Ammon's horn (tissue), 1 donor: Measurements from ENCODE around the gene PTPN7.
"Not testable (repeated sequence)": the region's sequence is repeated elsewhere in the genome, so short reads cannot be mapped to it uniquely, and the experiment has no call there.

Experiments
- DNase-seq: peaks from one replicate; pipeline ENCODE4 v3.0.0-alpha.2; 2016; ENCODE audit warnings: low spot score

PTPN7 gene

GRCh38 chr1:202152399-202152798 is 8.0 kb downstream of the PTPN7 start:
- no peak for DNase-seq

GRCh38 chr1:202151045-202151444 is 9.4 kb downstream of the PTPN7 start:
- no peak for DNase-seq

DNA sequence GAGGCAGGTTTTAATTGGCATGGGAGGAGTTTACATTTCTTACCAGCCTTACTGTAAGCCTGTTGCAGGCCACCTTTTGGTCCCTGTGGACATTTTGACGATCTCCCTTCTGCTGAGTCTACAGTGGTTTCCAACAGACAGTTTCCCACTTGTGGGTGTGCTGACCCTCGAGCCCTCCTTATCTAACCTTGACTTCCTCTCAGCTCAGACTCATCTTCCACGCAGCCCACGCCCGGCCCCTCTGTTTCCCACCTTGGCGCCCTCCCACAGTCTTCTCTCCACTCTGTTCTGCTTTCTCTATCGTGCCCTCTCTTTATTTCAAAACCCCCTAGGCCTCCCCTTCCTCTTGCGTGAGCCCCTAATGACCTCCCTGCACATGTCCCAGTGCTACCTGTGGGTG is 9.8 kb downstream of the PTPN7 start:
- DNase-seq = no peak

GRCh38 chr1:202150187-202150586 is 10.2 kb downstream of the PTPN7 start:
- no peak for DNase-seq

DNA sequence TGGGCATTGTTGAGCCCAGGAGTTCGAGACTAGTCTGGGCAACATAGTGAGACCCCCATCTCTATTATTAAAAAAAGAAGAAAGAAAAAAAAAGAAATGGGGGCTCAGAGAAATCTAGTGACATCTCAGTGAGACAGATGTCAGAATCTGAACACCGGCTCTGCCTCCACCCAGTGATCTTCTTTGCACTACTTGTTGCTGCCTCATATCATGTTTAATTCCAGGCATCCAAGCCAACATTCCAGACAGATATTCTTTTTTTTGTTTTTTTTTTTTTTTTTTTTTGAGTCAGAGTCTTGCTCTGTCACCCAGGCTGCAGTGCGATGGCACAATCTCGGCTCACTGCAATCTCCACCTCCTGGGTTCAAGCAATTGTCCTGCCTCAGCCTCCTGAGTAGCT is 10.8 kb downstream of the PTPN7 start:
- no peak for DNase-seq

GRCh38 chr1:202148391-202148790 is 12.0 kb downstream of the PTPN7 start:
- no peak for DNase-seq

DNA sequence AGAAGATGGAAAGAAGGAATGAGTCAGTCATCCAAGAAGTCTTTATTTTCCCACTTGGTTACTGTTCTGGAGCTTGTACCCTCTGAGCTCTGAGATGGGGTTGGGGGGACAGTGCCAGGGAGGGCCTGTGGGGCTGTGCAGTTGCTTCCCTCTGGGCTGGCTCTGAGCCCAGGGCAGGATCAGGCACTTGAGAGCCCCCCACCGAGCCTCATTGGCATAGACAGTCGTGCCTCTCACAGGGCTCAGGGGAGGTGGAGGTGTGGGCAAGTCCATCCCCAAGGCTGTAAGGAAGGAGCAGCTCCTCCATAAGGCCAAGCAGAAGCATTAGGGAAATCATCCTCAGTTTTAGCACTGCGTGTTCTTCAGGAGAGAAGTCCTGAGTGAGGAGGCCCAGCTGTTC is 13.4 kb downstream of the PTPN7 start:
- DNase-seq = no peak

DNA sequence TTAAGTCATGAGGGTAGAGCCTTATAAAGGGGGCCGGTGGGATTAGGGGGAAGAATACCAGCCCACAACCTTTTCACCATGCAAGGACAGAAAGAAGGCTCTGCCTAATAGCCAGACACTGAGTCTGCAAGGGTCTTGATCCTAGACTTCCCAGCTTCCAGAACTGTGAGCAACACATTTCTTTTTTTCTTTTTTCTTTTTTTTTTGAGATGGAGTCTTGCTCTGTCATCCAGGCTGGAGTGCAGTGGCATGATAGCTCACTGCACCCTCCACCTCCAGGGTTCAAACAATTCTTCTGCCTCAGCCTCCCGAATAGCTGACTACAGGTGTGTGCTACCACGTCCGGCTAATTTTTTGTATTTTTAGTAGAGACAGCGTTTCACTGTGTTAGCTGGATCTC is 14.1 kb downstream of the PTPN7 start:
- no peak for DNase-seq

DNA sequence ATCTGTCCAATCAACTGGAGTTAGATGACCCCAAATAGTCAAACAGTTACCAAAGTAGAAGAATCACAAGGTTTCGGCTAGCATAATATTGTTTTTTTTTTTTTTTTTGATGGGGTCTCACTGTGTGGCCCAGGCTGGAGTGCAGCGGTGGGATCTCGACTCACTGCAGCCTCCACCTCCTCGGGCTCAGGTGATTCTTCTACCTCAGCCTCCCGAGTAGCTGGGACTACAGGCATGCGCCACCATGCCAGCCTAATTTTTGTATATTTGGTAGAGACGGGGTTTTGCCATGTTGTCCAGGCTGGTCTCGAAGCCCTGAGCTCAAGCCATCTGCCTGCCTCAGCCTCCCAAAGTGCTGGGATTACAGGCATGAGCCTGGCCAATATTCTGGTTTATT is 14.7 kb downstream of the PTPN7 start:
- DNase-seq = not testable (repeated sequence)

DNA sequence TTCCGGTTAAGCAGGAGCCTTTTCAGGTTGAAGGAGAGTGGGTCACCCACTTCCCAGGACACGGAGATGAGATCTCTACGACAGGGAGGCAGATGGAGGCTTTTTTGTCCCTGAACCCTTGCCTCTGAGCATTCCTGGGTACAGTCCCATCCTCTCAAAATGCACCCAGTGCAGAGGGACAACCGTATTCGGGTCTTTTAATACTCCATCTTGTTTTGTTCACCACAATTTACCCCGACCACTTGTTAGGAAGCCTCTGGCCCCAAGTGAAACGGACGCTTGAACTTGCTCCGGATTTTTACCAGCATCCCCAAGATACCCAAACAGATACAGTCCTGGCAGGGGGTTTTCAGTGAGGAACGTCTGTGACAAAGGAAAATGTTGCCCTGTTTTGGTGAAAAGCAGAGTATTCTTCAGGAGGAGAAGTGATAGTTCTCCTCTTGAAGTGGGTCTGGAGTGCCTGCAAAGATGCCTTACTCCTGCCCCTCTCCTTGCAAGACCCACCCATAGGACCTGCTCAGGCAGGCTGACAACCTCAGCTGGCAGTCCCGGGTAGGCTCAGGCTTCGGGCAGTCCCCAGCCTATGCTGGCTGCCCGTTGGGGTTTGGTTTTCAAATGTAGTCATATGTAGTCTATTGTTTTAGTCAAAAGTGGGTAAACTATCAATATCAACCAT is 15.2 kb downstream of the PTPN7 start:
- no peak for DNase-seq

DNA sequence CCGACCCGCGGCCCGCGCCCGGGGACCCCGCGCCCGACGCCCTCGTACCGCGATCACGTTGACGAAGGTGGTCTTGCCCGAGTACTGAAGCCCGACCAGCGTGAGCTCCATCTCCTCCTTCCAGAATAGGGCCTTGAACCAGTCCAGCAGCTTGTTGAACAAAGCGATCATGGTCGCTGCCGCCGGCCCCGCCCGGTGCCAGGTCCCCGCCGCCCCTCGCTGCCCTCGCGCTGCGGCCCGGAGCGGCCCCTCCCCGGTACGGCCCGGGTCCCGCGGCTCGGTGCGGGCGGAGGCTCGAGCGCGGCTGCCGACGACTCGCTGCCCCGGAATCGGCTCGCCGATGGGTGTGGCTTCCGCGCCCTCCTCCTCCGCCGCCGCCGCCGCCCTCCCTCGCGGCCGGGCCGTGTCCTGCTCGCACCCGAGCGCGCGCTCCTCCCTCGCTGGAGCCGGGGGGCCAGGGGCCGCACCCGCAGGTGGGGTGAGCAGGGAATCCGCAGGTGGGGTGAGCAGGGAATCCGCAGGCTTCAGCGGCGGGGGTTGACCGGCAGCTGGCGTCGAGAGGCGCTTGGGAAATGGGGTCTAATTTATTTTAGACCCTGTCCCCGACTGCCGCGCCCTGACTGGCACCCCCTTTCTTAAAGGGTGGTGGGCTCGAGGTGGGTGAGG is 15.9 kb downstream of the PTPN7 start, which contains the start of gene ARL8A:
TSS of gene ARL8A (minus strand) at position 336 of the 666 bp plus-strand sequence. CDS start at position 171, 165 bp downstream.
- DNase-seq = peak; percentile 82

GRCh38 chr1:202143768-202144401 is 16.5 kb downstream of the PTPN7 start:
- DNase-seq = no peak

DNA sequence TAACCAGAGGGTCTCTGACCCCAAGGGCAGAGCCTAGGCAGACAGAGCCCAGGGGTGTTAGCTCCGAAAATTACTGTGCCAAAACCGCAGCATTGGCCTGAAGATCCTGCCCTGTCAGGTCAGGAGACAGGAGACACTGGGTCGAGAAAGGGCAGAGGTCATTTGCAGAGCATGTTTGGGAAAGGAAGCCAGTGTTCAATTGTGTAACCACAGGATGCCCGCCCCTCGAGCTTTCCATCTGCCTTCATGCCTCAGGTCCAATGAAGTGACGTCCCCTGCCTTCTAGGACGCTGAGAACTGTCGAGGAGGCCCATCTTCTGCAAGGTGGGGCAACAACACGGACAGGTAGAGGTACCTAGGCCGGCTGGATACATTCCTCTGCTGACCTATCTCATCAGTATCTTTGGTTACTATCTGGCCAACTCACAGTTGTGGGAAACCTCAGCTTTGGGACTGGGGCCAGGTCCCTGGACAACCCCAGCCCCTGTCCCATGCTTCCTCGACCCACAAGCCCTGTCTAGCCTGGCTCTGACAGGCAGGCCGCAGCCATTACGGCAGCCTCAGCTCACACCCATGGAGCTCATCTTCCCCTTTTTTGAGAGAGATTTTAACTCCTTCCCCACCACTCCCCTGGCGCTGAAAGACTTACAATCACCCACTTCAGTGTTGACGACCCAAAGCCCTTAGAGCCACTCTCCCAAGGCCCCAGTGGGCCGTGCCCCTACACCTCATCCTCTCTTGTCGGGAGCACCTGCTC is 17.2 kb downstream of the PTPN7 start:
- DNase-seq = peak; percentile 60

- not testable (repeated sequence) for DNase-seq
Measured at GRCh38 chr1:202141468-202141867, 18.9 kb downstream of the PTPN7 start.

GRCh38 chr1:202140833-202141232 is 19.6 kb downstream of the PTPN7 start:
- DNase-seq = no peak

DNA sequence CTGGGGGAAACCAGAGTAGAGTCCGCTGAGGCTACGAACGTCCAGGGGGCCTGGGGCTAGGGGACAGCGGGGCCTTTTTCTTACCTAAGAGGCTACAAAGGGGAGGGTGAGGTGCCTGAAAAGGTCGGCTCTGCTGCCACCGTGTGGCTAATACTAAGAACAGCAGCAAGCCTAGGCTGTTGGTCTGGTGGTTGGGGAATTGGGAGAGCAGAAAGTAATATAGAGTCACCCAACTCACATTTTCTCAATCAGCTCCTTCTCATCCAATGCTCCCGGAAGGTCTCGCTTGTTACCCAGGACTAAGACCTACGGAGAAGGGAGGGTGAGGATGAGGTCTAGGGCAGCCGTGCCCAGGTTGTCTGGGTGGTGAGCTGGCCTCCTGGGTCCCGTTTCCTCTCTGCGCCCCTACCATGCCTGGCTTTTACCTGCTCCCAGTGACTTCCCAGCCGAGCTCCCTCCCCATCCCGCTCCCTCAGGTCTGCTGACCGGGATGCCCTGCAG is 25.1 kb downstream of the PTPN7 start:
- peak; percentile 91 for DNase-seq

DNA sequence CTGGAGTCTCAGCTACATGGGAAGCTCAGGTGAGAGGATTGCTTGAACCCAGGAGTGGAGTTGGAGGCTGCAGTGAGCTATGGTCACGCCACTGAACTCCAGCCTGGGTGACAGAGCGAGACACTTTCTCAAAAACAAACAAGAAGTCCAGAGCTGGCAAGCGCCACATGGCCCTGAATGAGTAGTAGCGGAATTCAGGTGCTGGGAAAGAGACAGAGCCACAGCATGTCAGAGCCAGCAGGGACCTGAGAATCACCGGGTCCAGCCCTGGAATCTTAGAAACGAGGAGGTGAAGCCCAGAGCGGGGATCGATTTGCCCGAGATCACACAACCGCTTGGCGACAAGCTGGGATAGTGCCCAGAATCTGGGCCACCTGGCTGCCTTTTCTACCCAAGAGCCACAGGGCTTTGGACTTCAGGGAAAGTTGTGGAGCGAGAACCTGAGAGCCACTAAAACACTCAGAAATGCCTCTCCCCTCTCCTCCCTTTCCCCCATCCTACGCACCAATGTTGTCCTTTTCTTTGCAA is 25.7 kb downstream of the PTPN7 start:
- no peak for DNase-seq

DNA sequence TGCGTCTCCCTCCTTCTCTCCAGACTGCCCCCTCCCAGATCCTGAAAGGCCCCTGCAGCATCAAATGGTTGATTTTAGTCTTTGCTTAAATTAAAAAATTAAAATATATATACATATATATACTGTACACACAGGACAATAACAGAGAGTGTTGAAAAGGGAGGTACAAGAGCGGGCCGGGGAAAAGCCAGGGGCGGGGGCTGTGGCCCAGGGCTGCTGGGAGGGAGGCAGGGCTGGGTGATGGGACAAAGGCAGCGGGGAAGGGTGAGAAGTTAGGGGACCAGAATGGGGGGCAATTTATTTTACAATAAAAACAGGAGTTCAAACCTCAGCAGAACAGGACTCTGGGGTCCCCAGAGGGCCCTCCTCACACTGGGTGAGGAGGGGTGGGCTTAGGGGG is 26.4 kb downstream of the PTPN7 start:
- no peak for DNase-seq

DNA sequence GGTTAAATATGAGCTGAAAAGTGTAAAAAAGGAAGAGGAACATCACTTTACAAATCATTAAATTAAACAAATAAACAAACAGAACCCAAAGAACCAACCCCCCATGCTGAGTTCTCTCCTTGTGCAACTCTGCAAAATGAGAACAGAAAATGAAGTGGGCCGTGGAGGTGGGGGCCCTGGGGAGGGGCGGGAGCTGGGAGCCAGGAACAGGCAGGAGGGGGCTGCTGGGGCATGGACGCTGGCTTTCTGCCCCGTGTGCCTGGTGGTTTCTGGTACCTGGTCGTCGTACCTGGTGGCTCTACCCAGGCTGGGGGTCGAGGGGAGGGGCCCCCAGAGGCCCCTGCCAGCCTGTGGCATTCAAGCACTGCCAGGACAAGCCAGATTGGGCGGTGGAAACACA is 26.9 kb downstream of the PTPN7 start:
- DNase-seq = no peak

- peak; percentile 92 for DNase-seq
Measured at GRCh38 chr1:202133001-202133400, 27.4 kb downstream of the PTPN7 start.

DNA sequence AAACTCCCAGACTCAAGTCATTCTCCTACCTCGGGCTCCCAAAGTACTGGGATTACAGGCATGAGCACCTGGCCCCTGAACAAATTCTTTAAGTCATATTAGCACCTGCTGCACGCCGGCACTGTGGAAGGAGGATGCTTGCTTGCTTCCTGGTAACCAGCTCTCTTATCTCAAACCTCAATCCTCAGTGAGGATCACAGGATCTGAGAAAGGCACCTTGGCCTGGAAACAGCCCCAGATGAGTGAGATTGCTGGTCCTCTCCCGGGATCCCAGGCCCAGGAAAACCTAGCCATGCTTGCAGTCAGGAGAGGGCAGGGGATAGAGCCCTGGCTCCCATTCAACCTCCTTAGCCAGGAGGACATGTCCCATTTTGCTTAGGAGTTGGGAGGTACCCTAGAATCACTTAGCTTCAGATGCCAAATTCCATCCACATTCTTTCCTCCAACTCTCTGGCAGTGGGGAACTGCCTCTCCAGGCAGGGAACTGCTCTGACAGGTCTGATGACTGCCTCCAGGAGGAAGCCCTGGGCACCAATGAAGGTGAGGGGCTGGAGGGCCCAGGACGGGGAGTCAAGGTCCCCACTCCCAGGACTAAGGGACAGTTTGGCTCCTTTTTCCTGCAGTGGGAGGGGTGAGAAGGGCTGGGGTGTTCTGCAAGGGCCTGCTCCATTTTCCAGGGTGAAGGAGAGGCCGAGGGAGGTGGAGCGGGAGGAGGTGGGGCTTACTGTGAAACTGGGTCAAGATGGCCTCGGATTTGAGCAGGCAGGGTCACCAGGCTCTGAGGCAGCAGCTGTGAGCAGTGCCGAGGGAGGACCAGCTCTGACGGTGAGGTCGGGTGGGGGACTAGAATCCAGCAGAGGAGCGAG is 28.2 kb downstream of the PTPN7 start:
- peak; percentile 75 for DNase-seq
